GM18505 (cell line): ENCODE data around the gene SRR.

Experiments
- ATAC-seq: cut with Tn5 transposase; IDR thresholded peaks from one replicate; pipeline ENCODE4 v1.9.1; 2021; ENCODE audit not compliant: unreplicated experiment
- POLR2A ChIP-seq: IDR thresholded peaks from 4 replicates; pipeline ENCODE4 v1.6.1; 2011; ENCODE audit warnings: borderline replicate concordance; ENCODE audit not compliant: insufficient read depth, insufficient read length; ENCODE audit errors: extremely low read depth

The SRR gene

GRCh38 chr17:2363851-2364762, 60.4 kb downstream of the SRR start:
- no peak for TF ChIP-seq POLR2A
- ATAC-seq: no peak

- no peak for ATAC-seq
- no peak for TF ChIP-seq POLR2A
These were observed 61.0 kb downstream of the SRR start for GRCh38 chr17:2364763-2365116.

GRCh38 chr17:2365132-2365531, 61.4 kb downstream of the SRR start:
- no peak for TF ChIP-seq POLR2A
- ATAC-seq: no peak

- TF ChIP-seq POLR2A: no peak
- no peak for ATAC-seq
These were observed 63.2 kb downstream of the SRR start for GRCh38 chr17:2366747-2367494.

GRCh38 chr17:2368359-2368758, 64.6 kb downstream of the SRR start:
- no peak for TF ChIP-seq POLR2A
- no peak for ATAC-seq

- no peak for ATAC-seq
These were observed 65.3 kb downstream of the SRR start for GRCh38 chr17:2369039-2369438.

GRCh38 chr17:2369551-2370210, 65.9 kb downstream of the SRR start:
- ATAC-seq: no peak
- no peak for TF ChIP-seq POLR2A

More at GRCh38 chr17:2369039-2369438, 65.3 kb downstream of the SRR start:
- no peak for TF ChIP-seq POLR2A

- TF ChIP-seq POLR2A: no peak
These were observed 66.5 kb downstream of the SRR start for GRCh38 chr17:2370211-2370589.

GRCh38 chr17:2371183-2372130, 67.7 kb downstream of the SRR start:
- TF ChIP-seq POLR2A: no peak
- ATAC-seq: no peak

More at GRCh38 chr17:2370211-2370589, 66.5 kb downstream of the SRR start:
- no peak for ATAC-seq

GRCh38 chr17:2372180-2372579, 68.4 kb downstream of the SRR start:
- TF ChIP-seq POLR2A: no peak
- ATAC-seq: no peak

- no peak for TF ChIP-seq POLR2A
- no peak for ATAC-seq
These were observed 68.9 kb downstream of the SRR start for GRCh38 chr17:2372681-2373080.

GRCh38 chr17:2373179-2373578, 69.4 kb downstream of the SRR start:
- ATAC-seq: no peak
- no peak for TF ChIP-seq POLR2A
